NT2/D1 (cell line): ENCODE measurements around the gene SLC9C2.

Source experiments
- DNase-seq: peaks from one replicate; pipeline ENCODE4 v3.0.0-alpha.2; 2011; ENCODE audit warnings: low read depth, low spot score
- H3K27me3 ChIP-seq: 2 replicates; pipeline ENCODE4 v1.6.0; 2011; ENCODE audit warnings: mild to moderate bottlenecking; ENCODE audit not compliant: insufficient read length, insufficient read depth
- H3K36me3 ChIP-seq: 2 replicates; pipeline ENCODE4 v1.6.1; 2011; ENCODE audit warnings: mild to moderate bottlenecking, low read length, mixed read lengths; ENCODE audit not compliant: insufficient read depth, insufficient read length
- H3K4me1 ChIP-seq: 2 replicates; pipeline ENCODE4 v1.5.1; 2011; ENCODE audit not compliant: insufficient read depth, insufficient read length
- H3K4me3 ChIP-seq: 2 replicates; pipeline ENCODE4 v1.5.1; 2011; ENCODE audit warnings: low read depth; ENCODE audit not compliant: insufficient read length
- H3K9ac ChIP-seq: 2 replicates; pipeline ENCODE4 v1.6.0; 2011; ENCODE audit warnings: low read depth; ENCODE audit not compliant: insufficient read length
- H3K9me3 ChIP-seq: 2 replicates; pipeline ENCODE4 v1.5.1; 2011; ENCODE audit warnings: mild to moderate bottlenecking, low read length; ENCODE audit not compliant: insufficient read depth
- SUZ12 ChIP-seq: IDR thresholded peaks from 2 replicates; pipeline ENCODE4 v1.6.1; 2011; ENCODE audit not compliant: insufficient read length, insufficient read depth; ENCODE audit errors: extremely low read depth
- YY1 ChIP-seq: IDR thresholded peaks from 2 replicates; pipeline ENCODE4 v1.6.1; 2011; ENCODE audit not compliant: insufficient read length, insufficient read depth
- ZNF274 ChIP-seq: IDR thresholded peaks from 2 replicates; pipeline ENCODE4 v1.6.1; 2011; ENCODE audit warnings: mild to moderate bottlenecking, low read depth, low read length

The SLC9C2 gene

GRCh38 chr1:173489929-173490328, 112.9 kb downstream of the SLC9C2 start:
- no peak for TF ChIP-seq SUZ12
- no peak for TF ChIP-seq ZNF274
- TF ChIP-seq YY1 = no peak
- peaks cover 2% of the 10 kb centered on the region for H3K4me1 ChIP-seq
- H3K9ac ChIP-seq = no peak overlapping the region
- no peak for DNase-seq
- peaks cover 48% of the 10 kb centered on the region for H3K36me3 ChIP-seq
- peaks cover 12% of the 10 kb centered on the region; the same call in 1 of the 2 replicates for H3K9me3 ChIP-seq
- H3K27me3 ChIP-seq = no peaks in the 10 kb centered on the region
- no peak overlapping the region for H3K4me3 ChIP-seq

GRCh38 chr1:173489149-173489600, 113.7 kb downstream of the SLC9C2 start:
- Histone ChIP-seq H3K4me3 (no peak overlapping the region), H3K36me3 (peaks cover 56% of the 10 kb centered on the region), H3K27me3 (no peaks in the 10 kb centered on the region), H3K9ac (no peak overlapping the region), H3K4me1 (peaks cover 2% of the 10 kb centered on the region), H3K9me3 (peaks cover 12% of the 10 kb centered on the region; the same call in 1 of the 2 replicates)
- DNase-seq = no peak
- TF ChIP-seq SUZ12 (no peak), YY1 (no peak), ZNF274 (no peak)

GRCh38 chr1:173488001-173488400, 114.9 kb downstream of the SLC9C2 start:
- Histone ChIP-seq H3K36me3 (peaks cover 66% of the 10 kb centered on the region), H3K9me3 (peaks cover 12% of the 10 kb centered on the region; the same call in 1 of the 2 replicates), H3K4me1 (peaks cover 2% of the 10 kb centered on the region), H3K4me3 (no peak overlapping the region), H3K9ac (no peak overlapping the region), H3K27me3 (no peaks in the 10 kb centered on the region)
- no peak for DNase-seq
- no peak for TF ChIP-seq YY1
- no peak for TF ChIP-seq SUZ12
- TF ChIP-seq ZNF274 = no peak

GRCh38 chr1:173485401-173485800, 117.5 kb downstream of the SLC9C2 start:
- H3K36me3 ChIP-seq = peaks cover 92% of the 10 kb centered on the region
- TF ChIP-seq YY1 (no peak), ZNF274 (no peak), SUZ12 (no peak)

GRCh38 chr1:173484276-173484675, 118.6 kb downstream of the SLC9C2 start:
- no peak for DNase-seq
- H3K4me3 ChIP-seq = no peak overlapping the region
- H3K9ac ChIP-seq = no peak overlapping the region
- no peaks in the 10 kb centered on the region for H3K9me3 ChIP-seq
- TF ChIP-seq YY1 = no peak
- H3K4me1 ChIP-seq = peaks cover 2% of the 10 kb centered on the region
- no peaks in the 10 kb centered on the region for H3K27me3 ChIP-seq
- peaks cover 98% of the 10 kb centered on the region for H3K36me3 ChIP-seq

More at GRCh38 chr1:173485401-173485800, 117.5 kb downstream of the SLC9C2 start:
- no peak for DNase-seq
- Histone ChIP-seq H3K4me1 (peaks cover 2% of the 10 kb centered on the region), H3K27me3 (no peaks in the 10 kb centered on the region), H3K9me3 (no peaks in the 10 kb centered on the region), H3K9ac (no peak overlapping the region), H3K4me3 (no peak overlapping the region)

GRCh38 chr1:173482683-173483082, 120.2 kb downstream of the SLC9C2 start:
- Histone ChIP-seq H3K9ac (no peak overlapping the region), H3K36me3 (peaks cover 98% of the 10 kb centered on the region), H3K4me3 (no peak overlapping the region), H3K4me1 (no peaks in the 10 kb centered on the region), H3K9me3 (no peaks in the 10 kb centered on the region), H3K27me3 (no peaks in the 10 kb centered on the region)
- no peak for DNase-seq
- TF ChIP-seq ZNF274 (no peak), SUZ12 (no peak), YY1 (no peak)

GRCh38 chr1:173481195-173481772, 121.6 kb downstream of the SLC9C2 start:
- TF ChIP-seq ZNF274 = no peak
- no peak for TF ChIP-seq YY1
- TF ChIP-seq SUZ12 = no peak
- Histone ChIP-seq H3K4me1 (no peaks in the 10 kb centered on the region), H3K9me3 (no peaks in the 10 kb centered on the region), H3K9ac (no peak overlapping the region), H3K27me3 (no peaks in the 10 kb centered on the region), H3K4me3 (no peak overlapping the region), H3K36me3 (peaks cover 84% of the 10 kb centered on the region)
- DNase-seq = no peak
